ENCODE data around the gene LTBP4. TPM values are rescaled to one million over a fixed set of nuclear protein-coding genes. Genes with fewer than 3 reads are reported as not detected.

Gene LTBP4
- total and polyA plus RNA-seq, 2 of the 13 experiments (the other 11 are each of a cell fraction or from before 2014, with no cell fraction given), result 0.86 to 2.3 TPM

DNA sequence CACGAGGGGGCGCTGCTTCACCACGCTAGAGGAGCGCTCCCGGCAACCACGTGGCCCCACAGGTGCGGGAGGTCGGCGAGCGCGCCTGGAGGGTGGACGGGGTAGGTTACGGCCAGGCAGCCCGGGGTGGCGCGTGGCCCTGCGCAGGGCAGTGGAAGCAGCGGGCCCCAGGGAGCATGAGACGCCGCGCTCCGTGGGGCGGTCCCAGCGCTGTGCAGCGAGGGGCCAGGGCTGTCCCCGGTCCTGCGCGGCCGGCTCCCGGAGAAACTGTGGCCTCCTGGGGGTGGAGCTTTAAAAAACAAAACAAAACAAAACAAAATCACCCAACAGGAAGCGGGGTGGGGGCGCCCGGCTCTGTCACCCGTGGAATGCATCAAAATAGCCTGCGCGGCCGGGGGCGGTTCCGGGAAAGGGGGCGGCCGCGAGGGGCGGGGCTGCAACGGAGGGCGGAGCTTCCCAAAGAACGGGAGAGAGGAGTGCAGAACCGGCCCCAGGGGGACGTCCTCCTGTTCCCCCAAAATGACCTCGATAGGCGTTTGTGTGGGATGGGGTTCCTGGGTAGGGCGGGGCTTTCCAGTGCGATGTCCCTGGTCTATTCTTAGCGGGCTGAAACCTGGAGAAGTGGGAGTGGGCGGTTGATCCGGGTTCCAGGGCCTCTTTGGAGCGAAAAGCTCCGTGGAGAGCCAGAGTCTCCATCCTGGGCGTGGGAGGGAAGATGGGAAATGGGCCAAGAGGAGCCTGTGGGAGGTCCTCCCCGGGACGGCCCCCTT lies 61.9 kb downstream of the LTBP4 start (continued):
- no peak for TF ChIP-seq NR2F6 (IDR thresholded peaks at IDR 0.05)
- peak; percentile 57 for TF ChIP-seq NR2F6 (CRISPR knock-in tag; IDR thresholded peaks at IDR 0.05)
- no peak for TF ChIP-seq ZNF343 (CRISPR knock-in tag; IDR thresholded peaks at IDR 0.05)
- TF ChIP-seq, protein P1, sequence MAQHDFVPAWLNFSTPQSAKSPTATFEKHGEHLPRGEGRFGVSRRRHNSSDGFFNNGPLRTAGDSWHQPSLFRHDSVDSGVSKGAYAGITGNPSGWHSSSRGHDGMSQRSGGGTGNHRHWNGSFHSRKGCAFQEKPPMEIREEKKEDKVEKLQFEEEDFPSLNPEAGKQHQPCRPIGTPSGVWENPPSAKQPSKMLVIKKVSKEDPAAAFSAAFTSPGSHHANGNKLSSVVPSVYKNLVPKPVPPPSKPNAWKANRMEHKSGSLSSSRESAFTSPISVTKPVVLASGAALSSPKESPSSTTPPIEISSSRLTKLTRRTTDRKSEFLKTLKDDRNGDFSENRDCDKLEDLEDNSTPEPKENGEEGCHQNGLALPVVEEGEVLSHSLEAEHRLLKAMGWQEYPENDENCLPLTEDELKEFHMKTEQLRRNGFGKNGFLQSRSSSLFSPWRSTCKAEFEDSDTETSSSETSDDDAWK (CRISPR knock-in tag; IDR thresholded peaks at IDR 0.05), result no peak
- peak; percentile 22; the same call in 1 of the 2 replicates for TF ChIP-seq RXRB (CRISPR knock-in tag; IDR thresholded peaks at IDR 0.05; ENCODE audit: borderline replicate concordance)
- no peak; the same call in 1 of the 2 replicates for TF ChIP-seq ZNF709 (CRISPR knock-in tag; IDR thresholded peaks at IDR 0.05)
- TF ChIP-seq HDAC2 (CRISPR knock-in tag; IDR thresholded peaks at IDR 0.05), result peak; percentile 31; the same call in 1 of the 2 replicates
- TF ChIP-seq, protein P2, sequence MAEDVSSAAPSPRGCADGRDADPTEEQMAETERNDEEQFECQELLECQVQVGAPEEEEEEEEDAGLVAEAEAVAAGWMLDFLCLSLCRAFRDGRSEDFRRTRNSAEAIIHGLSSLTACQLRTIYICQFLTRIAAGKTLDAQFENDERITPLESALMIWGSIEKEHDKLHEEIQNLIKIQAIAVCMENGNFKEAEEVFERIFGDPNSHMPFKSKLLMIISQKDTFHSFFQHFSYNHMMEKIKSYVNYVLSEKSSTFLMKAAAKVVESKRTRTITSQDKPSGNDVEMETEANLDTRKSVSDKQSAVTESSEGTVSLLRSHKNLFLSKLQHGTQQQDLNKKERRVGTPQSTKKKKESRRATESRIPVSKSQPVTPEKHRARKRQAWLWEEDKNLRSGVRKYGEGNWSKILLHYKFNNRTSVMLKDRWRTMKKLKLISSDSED (CRISPR knock-in tag; IDR thresholded peaks at IDR 0.05), result no peak
- no peak for TF ChIP-seq KAT2B (IDR thresholded peaks at IDR 0.05; ENCODE audit: borderline replicate concordance, low read depth, low read length)
- no peak for TF ChIP-seq ZFP36L2 (CRISPR knock-in tag; IDR thresholded peaks at IDR 0.05)
- TF ChIP-seq MEF2D (CRISPR knock-in tag; IDR thresholded peaks at IDR 0.05), result no peak
- TF ChIP-seq ESRRA (CRISPR knock-in tag; IDR thresholded peaks at IDR 0.05; ENCODE audit: low read depth), result no peak
- TF ChIP-seq AGO2 (optimal IDR thresholded peaks at IDR 0.05; ENCODE audit: low read depth, low read length), result peak; percentile 23
- TF ChIP-seq KDM5A (IDR thresholded peaks at IDR 0.05; ENCODE audit: borderline replicate concordance, low read length), result peak; percentile 27; the same call in 1 of the 2 replicates
- 0 out of 2 replicates have a peak, but pooled peaks have one; percentile 28 for TF ChIP-seq ZNF329 (CRISPR knock-in tag; IDR thresholded peaks at IDR 0.05; ENCODE audit: low read depth)
- no peak; the same call in 1 of the 2 replicates for TF ChIP-seq NFYC (CRISPR knock-in tag; IDR thresholded peaks at IDR 0.05)
- peak; percentile 73; the same call in 1 of the 2 replicates for TF ChIP-seq KDM5B (CRISPR knock-in tag; IDR thresholded peaks at IDR 0.05; ENCODE audit: borderline replicate concordance)
- TF ChIP-seq ZSCAN30 (CRISPR knock-in tag; IDR thresholded peaks at IDR 0.05), result no peak
- no peak for TF ChIP-seq NONO (IDR thresholded peaks at IDR 0.05)
- peak; percentile 81 for TF ChIP-seq NONO (CRISPR knock-in tag; conservative IDR thresholded peaks at IDR 0.05)
- no peak for TF ChIP-seq YY1 (IDR thresholded peaks at IDR 0.05; ENCODE audit: insufficient read depth, insufficient replicate concordance, low read depth, low read length)
- TF ChIP-seq ATF7 (IDR thresholded peaks at IDR 0.05), result no peak
- no peak for TF ChIP-seq ATF7 (CRISPR knock-in tag; IDR thresholded peaks at IDR 0.05)
- TF ChIP-seq ZNF432 (CRISPR knock-in tag; IDR thresholded peaks at IDR 0.05; ENCODE audit: borderline replicate concordance), result no peak
- TF ChIP-seq, protein P3, sequence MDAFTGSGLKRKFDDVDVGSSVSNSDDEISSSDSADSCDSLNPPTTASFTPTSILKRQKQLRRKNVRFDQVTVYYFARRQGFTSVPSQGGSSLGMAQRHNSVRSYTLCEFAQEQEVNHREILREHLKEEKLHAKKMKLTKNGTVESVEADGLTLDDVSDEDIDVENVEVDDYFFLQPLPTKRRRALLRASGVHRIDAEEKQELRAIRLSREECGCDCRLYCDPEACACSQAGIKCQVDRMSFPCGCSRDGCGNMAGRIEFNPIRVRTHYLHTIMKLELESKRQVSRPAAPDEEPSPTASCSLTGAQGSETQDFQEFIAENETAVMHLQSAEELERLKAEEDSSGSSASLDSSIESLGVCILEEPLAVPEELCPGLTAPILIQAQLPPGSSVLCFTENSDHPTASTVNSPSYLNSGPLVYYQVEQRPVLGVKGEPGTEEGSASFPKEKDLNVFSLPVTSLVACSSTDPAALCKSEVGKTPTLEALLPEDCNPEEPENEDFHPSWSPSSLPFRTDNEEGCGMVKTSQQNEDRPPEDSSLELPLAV (CRISPR knock-in tag; conservative IDR thresholded peaks at IDR 0.05; ENCODE audit: low read depth), result no peak
- 0 out of 2 replicates have a peak, but pooled peaks have one; percentile 56 for TF ChIP-seq ZNF816 (CRISPR knock-in tag; IDR thresholded peaks at IDR 0.05; ENCODE audit: borderline replicate concordance)
- TF ChIP-seq TCF7L2 (IDR thresholded peaks at IDR 0.05; ENCODE audit: low read depth, low read length), result no peak
- TF ChIP-seq ZNF703 (CRISPR knock-in tag; IDR thresholded peaks at IDR 0.05; ENCODE audit: borderline replicate concordance), result no peak

All from HepG2 (cell line).